Gastroesophageal sphincter (tissue), 3 donors: ENCODE results near the gene PCNT.

Experiments
- EP300 ChIP-seq: sonication (generic); formaldehyde crosslinking; IDR thresholded peaks from one replicate; pipeline ENCODE4 v1.6.1; 2017; ENCODE audit warnings: antibody characterized with exemption, mild to moderate bottlenecking
- POLR2A ChIP-seq, 2 donors: fragments of 450-650 bp; IDR thresholded peaks; one replicate each; pipeline ENCODE4 v1.6.1; 2017; ENCODE audit warnings: antibody characterized with exemption in 2 of 2, mild to moderate bottlenecking in 2 of 2, moderate library complexity in 1 of 2
- POLR2AphosphoS5 ChIP-seq: sonication (generic); formaldehyde crosslinking; IDR thresholded peaks from one replicate; pipeline ENCODE4 v1.6.1; 2017; ENCODE audit warnings: antibody characterized with exemption
- TF ChIP-seq, protein P1 (sequence below), 4 experiments: fragments of 200-600 bp in 2 of 4; fragments of 450-650 bp in 2 of 4; sonication (generic) in 1 of 4; IDR thresholded peaks; one replicate each; pipeline ENCODE4 v1.5.1; 2017 to 2019; ENCODE audit warnings: antibody characterized with exemption in 4 of 4, mild to moderate bottlenecking in 2 of 4, moderate library complexity in 2 of 4

- TF ChIP-seq, protein P1, sequence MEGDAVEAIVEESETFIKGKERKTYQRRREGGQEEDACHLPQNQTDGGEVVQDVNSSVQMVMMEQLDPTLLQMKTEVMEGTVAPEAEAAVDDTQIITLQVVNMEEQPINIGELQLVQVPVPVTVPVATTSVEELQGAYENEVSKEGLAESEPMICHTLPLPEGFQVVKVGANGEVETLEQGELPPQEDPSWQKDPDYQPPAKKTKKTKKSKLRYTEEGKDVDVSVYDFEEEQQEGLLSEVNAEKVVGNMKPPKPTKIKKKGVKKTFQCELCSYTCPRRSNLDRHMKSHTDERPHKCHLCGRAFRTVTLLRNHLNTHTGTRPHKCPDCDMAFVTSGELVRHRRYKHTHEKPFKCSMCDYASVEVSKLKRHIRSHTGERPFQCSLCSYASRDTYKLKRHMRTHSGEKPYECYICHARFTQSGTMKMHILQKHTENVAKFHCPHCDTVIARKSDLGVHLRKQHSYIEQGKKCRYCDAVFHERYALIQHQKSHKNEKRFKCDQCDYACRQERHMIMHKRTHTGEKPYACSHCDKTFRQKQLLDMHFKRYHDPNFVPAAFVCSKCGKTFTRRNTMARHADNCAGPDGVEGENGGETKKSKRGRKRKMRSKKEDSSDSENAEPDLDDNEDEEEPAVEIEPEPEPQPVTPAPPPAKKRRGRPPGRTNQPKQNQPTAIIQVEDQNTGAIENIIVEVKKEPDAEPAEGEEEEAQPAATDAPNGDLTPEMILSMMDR (IDR thresholded peaks at IDR 0.05) = no peak
- no peak for TF ChIP-seq EP300
- TF ChIP-seq POLR2A (IDR thresholded peaks at IDR 0.05) = no peak
- no peak for TF ChIP-seq POLR2AphosphoS5
Observed at GRCh38 chr21:46291561-46291960, 32.4 kb upstream of the PCNT start.
